Measurements from ENCODE around the gene SETBP1. TPM values are rescaled to one million over a fixed set of nuclear protein-coding genes. Genes with fewer than 3 reads are reported as not detected.

Gene SETBP1
- total and polyA plus RNA-seq, 2 of the 4 experiments (the other 2 are of a cell fraction), result 0.19 to 0.36 TPM

- Histone ChIP-seq H2BK20ac (ENCODE audit: low read depth, low read length) (no peak overlapping the region), H3K4me2 (ENCODE audit: low read depth, low read length) (no peak overlapping the region), H3K27ac (ENCODE audit: insufficient read depth, low read length) (no peak overlapping the region), H2AFZ (replicated peaks; ENCODE audit: low read length, poor library complexity) (no peak overlapping the region), H3K9me1 (ENCODE audit: insufficient read depth, low read length) (no peaks in the 10 kb centered on the region; the same call in 1 of the 2 replicates), H3K4ac (ENCODE audit: low read depth, low read length) (no peak overlapping the region), H4K5ac (ENCODE audit: low read depth, low read length) (no peak overlapping the region), H3K4me1 (ENCODE audit: control insufficient read depth, insufficient read depth, low read length) (peaks cover 3% of the 10 kb centered on the region; the same call in 1 of the 2 replicates), H2BK120ac (ENCODE audit: low read depth, low read length) (no peak overlapping the region), H3K9ac (ENCODE audit: low read depth, low read length) (no peak overlapping the region), H3K18ac (ENCODE audit: low read depth, low read length) (no peak overlapping the region), H3K56ac (ENCODE audit: extremely low read depth, insufficient read depth, low read length) (no peak overlapping the region), H3K9me3 (ENCODE audit: control insufficient read depth, insufficient read depth, low read length) (no peaks in the 10 kb centered on the region), H2BK5ac (ENCODE audit: low read depth, low read length, poor library complexity, severe bottlenecking) (no peak overlapping the region), H4K91ac (ENCODE audit: insufficient read depth, low read depth, low read length) (no peak overlapping the region), H3K36me3 (ENCODE audit: control insufficient read depth, insufficient read depth, low read length) (no peaks in the 10 kb centered on the region), H2AK5ac (ENCODE audit: low read depth, low read length) (no peak overlapping the region), H2AK9ac (replicated peaks; ENCODE audit: low read depth, low read length, poor library complexity) (no peak overlapping the region), H3K27me3 (ENCODE audit: control insufficient read depth, insufficient read depth, low read length) (peaks cover 22% of the 10 kb centered on the region), H3K14ac (replicated peaks; ENCODE audit: low read depth, low read length) (no peak overlapping the region), H4K20me1 (ENCODE audit: insufficient read depth, low read length) (no peaks in the 10 kb centered on the region), H3K23ac (ENCODE audit: low read depth, low read length) (no peak overlapping the region), H4K8ac (ENCODE audit: low read depth in 2 of 2, low read length in 2 of 2) (no peak overlapping the region), H3K79me1 (ENCODE audit: low read depth in 1 of 2, low read length in 2 of 2) (no peaks in the 10 kb centered on the region), H3K4me3 (ENCODE audit: insufficient read depth, low read depth, low read length) (no peak overlapping the region), H2BK15ac (ENCODE audit: low read depth, low read length) (no peak overlapping the region)
- intact Hi-C loops (cut with micrococcal nuclease), result no loop called here
- ATAC-seq (ENCODE audit: low read depth) (no peak), DNase-seq (no peak)
- BruUV-seq (replicated peaks), result no TSS peak
- 42% methylated on average over 2 of the region's 5 CpGs; no CpG with 5 or more reads in 1 of the 2 experiments for WGBS, 2 experiments (ENCODE audit: extremely low coverage in 2 of 2, insufficient read length in 1 of 2)
- in situ Hi-C loops (cut with MboI; ENCODE audit: low sequenced_read_pairs), result no loop called here
- no peak for TF ChIP-seq CTCF (conservative IDR thresholded peaks at IDR 0.05; ENCODE audit: low read depth, low read length)
- TF ChIP-seq MAZ (IDR thresholded peaks at IDR 0.05; ENCODE audit: borderline replicate concordance, low read depth, low read length), result no peak
- TF ChIP-seq MAFK (IDR thresholded peaks at IDR 0.05; ENCODE audit: low read depth, low read length), result no peak
- TF ChIP-seq RAD21 (IDR thresholded peaks at IDR 0.05; ENCODE audit: low read length), result no peak
- no peak for TF ChIP-seq RFX5 (IDR thresholded peaks at IDR 0.05; ENCODE audit: low read depth, low read length)
- TF ChIP-seq RCOR1 (IDR thresholded peaks at IDR 0.05; ENCODE audit: insufficient replicate concordance, low read length), result no peak
- no peak for TF ChIP-seq CHD1 (IDR thresholded peaks at IDR 0.05; ENCODE audit: low read depth, low read length)
- TF ChIP-seq NFE2L2 (IDR thresholded peaks at IDR 0.05; ENCODE audit: low read depth, low read length), result no peak
- no peak for TF ChIP-seq POLR2A (IDR thresholded peaks at IDR 0.05; ENCODE audit: low read depth, low read length)
- TF ChIP-seq USF2 (IDR thresholded peaks at IDR 0.05; ENCODE audit: low read depth, low read length), result no peak
- no peak for TF ChIP-seq MXI1 (IDR thresholded peaks at IDR 0.05; ENCODE audit: borderline replicate concordance, low read depth, low read length)
- TF ChIP-seq ELK1 (IDR thresholded peaks at IDR 0.05; ENCODE audit: borderline replicate concordance, low read depth, low read length), result no peak
- no peak for TF ChIP-seq FOS (IDR thresholded peaks at IDR 0.05; ENCODE audit: low read depth, low read length)
- no peak for TF ChIP-seq BHLHE40 (IDR thresholded peaks at IDR 0.05; ENCODE audit: low read depth, low read length)
- no peak for TF ChIP-seq SMC3 (IDR thresholded peaks at IDR 0.05; ENCODE audit: low read depth, low read length)
- no peak for TF ChIP-seq CEBPB (IDR thresholded peaks at IDR 0.05; ENCODE audit: low read depth, low read length)
- ChIA-PET CTCF (no interaction called here), POLR2A (ENCODE audit: unreplicated experiment) (no interaction called here)
- dilution Hi-C loops (cut with HindIII; ENCODE audit: low sequenced_read_pairs, unreplicated experiment), result no loop called here
These were observed 405.4 kb downstream of the SETBP1 start for GRCh38 chr18:45085916-45086624.

Data from IMR-90 (cell line).